Sigmoid colon (tissue), 7 donors: ENCODE data around the gene SLCO3A1. TPM values are rescaled to one million over a fixed set of nuclear protein-coding genes. Genes with fewer than 3 reads are reported as not detected.

ENCODE experiments used
- DNase-seq: peaks from one replicate; pipeline ENCODE4 v3.0.0-alpha.2; 2019
- H3K27ac ChIP-seq, 4 donors: fragments of 200-600 bp; sonication (generic); one replicate each; pipeline ENCODE4 v1.5.1; 2016 to 2019; ENCODE audit warnings: mild to moderate bottlenecking in 1 of 4
- H3K27me3 ChIP-seq, 3 donors: fragments of 200-600 bp; sonication (generic); one replicate each; pipeline ENCODE4 v1.5.1; 2019; ENCODE audit warnings: mild to moderate bottlenecking in 1 of 3
- H3K36me3 ChIP-seq, 4 donors: fragments of 200-600 bp; sonication (generic); one replicate each; pipeline ENCODE4 v1.5.1; 2016 to 2019
- H3K4me1 ChIP-seq, 4 donors: fragments of 200-600 bp; sonication (generic); one replicate each; pipeline ENCODE4 v1.5.1; 2017 to 2019
- H3K4me3 ChIP-seq, 4 donors: fragments of 200-600 bp; sonication (generic); one replicate each; pipeline ENCODE4 v1.5.1; 2017 to 2019; ENCODE audit warnings: mild to moderate bottlenecking in 2 of 4, moderate library complexity in 1 of 4
- H3K9me3 ChIP-seq, 4 donors: fragments of 200-600 bp in 3 of 4; sonication (generic) in 3 of 4; one replicate each; pipeline versions ENCODE4 v1.5.1 to v1.6.1; 2013 to 2019
- EP300 ChIP-seq, 4 donors: sonication (generic); formaldehyde crosslinking; IDR thresholded peaks; one replicate each; pipeline ENCODE4 v1.6.1; 2017; ENCODE audit warnings: antibody characterized with exemption in 4 of 4
- POLR2A ChIP-seq, 2 donors: fragments of 450-650 bp; IDR thresholded peaks; one replicate each; pipeline ENCODE4 v1.6.1; 2016; ENCODE audit warnings: antibody characterized with exemption in 2 of 2, mild to moderate bottlenecking in 2 of 2, moderate library complexity in 2 of 2
- POLR2AphosphoS5 ChIP-seq, 4 donors: sonication (generic); formaldehyde crosslinking; IDR thresholded peaks; one replicate each; pipeline ENCODE4 v1.6.1; 2017; ENCODE audit warnings: antibody characterized with exemption in 4 of 4
- WGBS, 2 donors: extraction: QIAGEN DNeasy Blood & Tissue Kit; methylation state at CpG; one replicate each; pipeline ENCODE4 v1.1.7; 2013; 5-methylcytosine and 5-hydroxymethylcytosine counted together
- intact Hi-C: fragments of 100-400 bp; cut with DNase I; formaldehyde crosslinking; loops from one replicate; pipeline ENCODE4 v1.15.1; 2023
- polyA plus RNA-seq, 3 donors: library from polyadenylated mRNA; stranded (reverse); fragments of 200-250 nt; gene quantifications; one replicate each; pipeline ENCODE4 v1.2.3, GENCODE V29; 2013
- total RNA-seq, 4 donors: library from RNA; depleted of rRNA; stranded (reverse); fragments of >200 nt; gene quantifications; one replicate each; pipeline ENCODE4 v1.1.0, GENCODE V29; 2016
- TF ChIP-seq, protein P1 (sequence below), 4 experiments: fragments of 450-650 bp in 3 of 4; fragments of 200-600 bp in 1 of 4; IDR thresholded peaks; one replicate each; pipeline ENCODE4 v1.5.1; 2016 to 2019; ENCODE audit warnings: antibody characterized with exemption in 4 of 4, mild to moderate bottlenecking in 3 of 4, moderate library complexity in 2 of 4
- donor health status: healthy with polysubstance abuse.
- donor health status: Bipolar disorder and iron deficiency.
- donor health status: healthy.

Gene SLCO3A1
- total and polyA plus RNA-seq, 7 donors, result 1.4 to 10.5 (median 4.6) TPM

DNA sequence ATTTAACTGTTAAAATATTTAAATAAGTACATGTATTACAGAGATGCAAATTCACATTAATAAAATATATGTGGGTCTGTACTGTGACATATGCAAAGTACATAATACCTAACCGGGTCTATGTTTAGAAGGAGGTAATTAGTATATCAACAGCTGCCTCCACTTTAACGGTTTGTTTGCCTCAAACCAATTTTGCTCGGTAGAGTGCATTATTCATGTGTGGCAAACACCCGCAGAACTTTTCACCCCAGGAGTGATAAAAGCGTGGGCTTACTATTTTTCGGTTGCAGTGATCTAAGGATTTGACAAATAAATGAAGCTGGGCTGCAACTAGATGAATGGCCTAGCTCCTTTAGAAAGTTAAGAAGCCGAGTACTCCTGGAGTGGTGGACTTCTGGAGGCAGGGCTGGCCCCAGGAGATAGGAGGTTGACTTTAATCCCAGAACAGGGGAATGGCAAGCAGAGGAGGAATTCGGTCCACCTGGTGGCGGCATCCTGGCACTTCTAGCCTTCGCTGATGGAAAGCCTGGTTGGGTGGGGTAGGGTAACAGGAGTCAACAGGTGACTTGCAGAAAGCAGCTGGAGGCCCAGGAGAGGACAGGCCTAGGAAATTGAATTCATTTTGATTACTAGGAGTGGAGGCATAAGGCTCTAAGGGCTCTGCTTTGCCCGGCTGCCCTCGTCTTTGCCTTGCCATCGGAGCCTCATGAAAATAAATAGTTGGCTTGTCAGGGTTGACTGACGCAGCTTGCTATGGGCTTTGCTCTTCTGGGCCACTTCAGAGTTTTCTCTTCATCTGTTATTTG, 2.4 kb downstream of the SLCO3A1 start:
- intact Hi-C loops, result loop anchor here (10.0 kb wide), 1 partner anchor 219 kb away; no protein-coding TSS in a partner anchor
- 21 to 63% methylated on average over 14 of the region's 14 CpGs for WGBS, 2 donors
- Histone ChIP-seq H3K9me3 (no peaks in the 10 kb centered on the region), H3K27ac (no peak overlapping the region), H3K4me1 (peaks cover 0 to 25% (median 23%) of the 10 kb centered on the region in 4 donors), H3K27me3 (no peaks in the 10 kb centered on the region), H3K36me3 (no peaks in the 10 kb centered on the region), H3K4me3 (no peak overlapping the region)
- TF ChIP-seq, protein P1, sequence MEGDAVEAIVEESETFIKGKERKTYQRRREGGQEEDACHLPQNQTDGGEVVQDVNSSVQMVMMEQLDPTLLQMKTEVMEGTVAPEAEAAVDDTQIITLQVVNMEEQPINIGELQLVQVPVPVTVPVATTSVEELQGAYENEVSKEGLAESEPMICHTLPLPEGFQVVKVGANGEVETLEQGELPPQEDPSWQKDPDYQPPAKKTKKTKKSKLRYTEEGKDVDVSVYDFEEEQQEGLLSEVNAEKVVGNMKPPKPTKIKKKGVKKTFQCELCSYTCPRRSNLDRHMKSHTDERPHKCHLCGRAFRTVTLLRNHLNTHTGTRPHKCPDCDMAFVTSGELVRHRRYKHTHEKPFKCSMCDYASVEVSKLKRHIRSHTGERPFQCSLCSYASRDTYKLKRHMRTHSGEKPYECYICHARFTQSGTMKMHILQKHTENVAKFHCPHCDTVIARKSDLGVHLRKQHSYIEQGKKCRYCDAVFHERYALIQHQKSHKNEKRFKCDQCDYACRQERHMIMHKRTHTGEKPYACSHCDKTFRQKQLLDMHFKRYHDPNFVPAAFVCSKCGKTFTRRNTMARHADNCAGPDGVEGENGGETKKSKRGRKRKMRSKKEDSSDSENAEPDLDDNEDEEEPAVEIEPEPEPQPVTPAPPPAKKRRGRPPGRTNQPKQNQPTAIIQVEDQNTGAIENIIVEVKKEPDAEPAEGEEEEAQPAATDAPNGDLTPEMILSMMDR (IDR thresholded peaks at IDR 0.05), result no peak
- TF ChIP-seq POLR2AphosphoS5 (IDR thresholded peaks at IDR 0.05), result no peak
- no peak for TF ChIP-seq EP300 (IDR thresholded peaks at IDR 0.05)
- TF ChIP-seq POLR2A (IDR thresholded peaks at IDR 0.05), result no peak
- no peak for DNase-seq

DNA sequence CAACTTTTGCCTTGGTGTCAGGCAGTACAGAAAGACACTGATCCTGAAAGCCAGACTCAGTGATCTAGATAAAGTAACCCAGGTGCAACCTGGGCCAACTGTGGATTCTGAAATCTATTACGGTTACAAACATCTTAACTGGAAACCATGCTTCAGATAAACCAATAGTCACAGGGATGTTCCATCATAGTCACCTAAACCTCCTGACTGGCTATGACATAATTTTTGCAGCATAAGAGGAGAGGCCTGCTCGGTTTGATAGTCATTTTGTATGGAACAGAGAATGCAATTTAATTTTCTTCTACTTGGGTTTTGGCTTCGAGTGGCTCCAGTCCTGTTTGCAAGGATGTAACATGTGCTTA, 3.7 kb downstream of the SLCO3A1 start:
- Histone ChIP-seq H3K27me3 (no peaks in the 10 kb centered on the region), H3K4me1 (peaks cover 0 to 18% (median 14%) of the 10 kb centered on the region in 4 donors), H3K4me3 (no peak overlapping the region), H3K27ac (no peak overlapping the region), H3K9me3 (no peaks in the 10 kb centered on the region), H3K36me3 (no peaks in the 10 kb centered on the region)
- intact Hi-C loops, result loop anchor here (10.0 kb wide), 1 partner anchor 218 kb away; no protein-coding TSS in a partner anchor
- no peak for DNase-seq
- no peak for TF ChIP-seq EP300 (IDR thresholded peaks at IDR 0.05)
- no peak for TF ChIP-seq POLR2AphosphoS5 (IDR thresholded peaks at IDR 0.05)
- TF ChIP-seq POLR2A (IDR thresholded peaks at IDR 0.05), result no peak
- TF ChIP-seq, protein P1 (IDR thresholded peaks at IDR 0.05), result no peak
- 74 to 76% methylated on average over 3 of the region's 3 CpGs for WGBS, 2 donors

- H3K36me3 ChIP-seq, result no peaks in the 10 kb centered on the region
- no peak overlapping the region for H3K27ac ChIP-seq
- H3K27me3 ChIP-seq, result no peaks in the 10 kb centered on the region
- TF ChIP-seq, protein P1 (IDR thresholded peaks at IDR 0.05), result no peak
- TF ChIP-seq POLR2AphosphoS5 (IDR thresholded peaks at IDR 0.05) (no peak), EP300 (IDR thresholded peaks at IDR 0.05) (no peak), POLR2A (IDR thresholded peaks at IDR 0.05) (no peak)
- peaks cover 0 to 12% (median 9%) of the 10 kb centered on the region in 4 donors for H3K4me1 ChIP-seq
- no peak overlapping the region for H3K4me3 ChIP-seq
- intact Hi-C loops, result loop anchor here (10.0 kb wide), 1 partner anchor 217 kb away; no protein-coding TSS in a partner anchor
- DNase-seq, result no peak
- WGBS, 2 donors, result 61 to 90% methylated on average over 2 of the region's 2 CpGs
- no peaks in the 10 kb centered on the region for H3K9me3 ChIP-seq
Measured at GRCh38 chr15:91857772-91858171, 4.3 kb downstream of the SLCO3A1 start.

DNA sequence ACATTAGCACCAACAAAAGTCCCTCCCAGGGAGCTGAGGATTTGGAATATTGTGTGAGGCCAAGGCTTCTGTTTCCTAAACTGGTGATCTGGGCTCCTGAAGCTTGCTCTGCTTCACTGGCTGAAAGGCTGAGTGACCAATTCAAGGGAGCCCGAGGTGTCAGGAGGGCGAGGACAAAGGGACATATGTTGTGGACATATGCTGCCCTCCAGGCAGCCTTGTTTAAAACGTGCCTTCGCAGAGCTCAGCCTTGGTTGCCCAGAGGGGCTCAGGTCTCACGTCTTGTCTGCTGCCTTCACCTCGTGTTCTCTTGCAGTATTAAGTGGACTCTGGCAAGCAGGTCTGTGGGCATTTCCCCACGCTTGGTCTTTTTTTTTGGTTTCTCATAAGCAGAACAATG, 7.0 kb downstream of the SLCO3A1 start:
- intact Hi-C loops, result no loop called here
- peaks cover 0 to 5% (median 0%) of the 10 kb centered on the region in 4 donors for H3K4me1 ChIP-seq
- TF ChIP-seq, protein P1 (IDR thresholded peaks at IDR 0.05), result no peak
- TF ChIP-seq POLR2A (IDR thresholded peaks at IDR 0.05) (no peak), POLR2AphosphoS5 (IDR thresholded peaks at IDR 0.05) (no peak), EP300 (IDR thresholded peaks at IDR 0.05) (no peak)
- no peak overlapping the region for H3K4me3 ChIP-seq
- H3K27me3 ChIP-seq, result no peaks in the 10 kb centered on the region
- H3K9me3 ChIP-seq, result no peaks in the 10 kb centered on the region
- DNase-seq, result no peak
- WGBS, 2 donors, result 87 to 95% methylated on average over 7 of the region's 7 CpGs
- no peak overlapping the region for H3K27ac ChIP-seq
- H3K36me3 ChIP-seq, result no peaks in the 10 kb centered on the region
